WTC11 (cell line): Measurements from ENCODE around the gene MRLN.

Source experiments
- CTCF ChIP-seq: fragments of 200-600 bp; IDR thresholded peaks from 2 replicates; pipeline ENCODE4 v1.8.0; 2022; ENCODE audit warnings: antibody characterized with exemption
- ELF4 ChIP-seq: sonication (generic); formaldehyde crosslinking; IDR thresholded peaks from 2 replicates; pipeline ENCODE4 v1.8.1; 2022; ENCODE audit warnings: low read depth, mild to moderate bottlenecking, moderate library complexity, missing genetic modification reagents
- FOXK1 ChIP-seq: sonication (generic); formaldehyde crosslinking; IDR thresholded peaks from 2 replicates; pipeline ENCODE4 v1.8.0; 2022; ENCODE audit warnings: mild to moderate bottlenecking, moderate library complexity, missing genetic modification reagents
- FOXP1 ChIP-seq: sonication (generic); formaldehyde crosslinking; IDR thresholded peaks from 2 replicates; pipeline ENCODE4 v1.8.0; 2022; ENCODE audit warnings: missing genetic modification reagents, mild to moderate bottlenecking, moderate library complexity, borderline replicate concordance
- GTF2I ChIP-seq: fragments of 250-450 bp; sonication (Bioruptor Pico); conservative IDR thresholded peaks from 2 replicates; pipeline ENCODE4 v1.4.0; 2021; ENCODE audit warnings: mild to moderate bottlenecking
- HMGXB4 ChIP-seq: sonication (generic); formaldehyde crosslinking; IDR thresholded peaks from 2 replicates; pipeline ENCODE4 v1.8.1; 2023; ENCODE audit warnings: mild to moderate bottlenecking, moderate library complexity, missing genetic modification reagents
- RORB ChIP-seq: fragments of 250-450 bp; sonication (Bioruptor Pico); IDR thresholded peaks from 2 replicates; pipeline ENCODE4 v1.9.0; 2021; ENCODE audit warnings: mild to moderate bottlenecking
- ZBTB21 ChIP-seq: sonication (generic); formaldehyde crosslinking; IDR thresholded peaks from 2 replicates; pipeline ENCODE4 v1.8.1; 2023; ENCODE audit warnings: mild to moderate bottlenecking, missing genetic modification reagents, borderline replicate concordance
- ZNF423 ChIP-seq: fragments of 250-450 bp; sonication (Bioruptor Pico); IDR thresholded peaks from 2 replicates; pipeline ENCODE4 v2.1.2; 2022; ENCODE audit warnings: mild to moderate bottlenecking, moderate library complexity
- TF ChIP-seq, protein P1 (sequence below): sonication (generic); formaldehyde crosslinking; conservative IDR thresholded peaks from 2 replicates; pipeline ENCODE4 v1.8.1; 2022; ENCODE audit warnings: mild to moderate bottlenecking, missing genetic modification reagents
- TF ChIP-seq, protein P2 (sequence below): sonication (generic); formaldehyde crosslinking; IDR thresholded peaks from 2 replicates; pipeline ENCODE4 v1.8.0; 2022; ENCODE audit warnings: mild to moderate bottlenecking, missing genetic modification reagents

- no peak for TF ChIP-seq CTCF
- no peak for TF ChIP-seq FOXK1
- no peak for TF ChIP-seq ZBTB21 (CRISPR knock-in tag)
- TF ChIP-seq, protein P1, sequence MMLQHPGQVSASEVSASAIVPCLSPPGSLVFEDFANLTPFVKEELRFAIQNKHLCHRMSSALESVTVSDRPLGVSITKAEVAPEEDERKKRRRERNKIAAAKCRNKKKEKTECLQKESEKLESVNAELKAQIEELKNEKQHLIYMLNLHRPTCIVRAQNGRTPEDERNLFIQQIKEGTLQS (CRISPR knock-in tag), result no peak
- no peak for TF ChIP-seq HMGXB4 (CRISPR knock-in tag)
- TF ChIP-seq GTF2I, result no peak
- TF ChIP-seq, protein P2, sequence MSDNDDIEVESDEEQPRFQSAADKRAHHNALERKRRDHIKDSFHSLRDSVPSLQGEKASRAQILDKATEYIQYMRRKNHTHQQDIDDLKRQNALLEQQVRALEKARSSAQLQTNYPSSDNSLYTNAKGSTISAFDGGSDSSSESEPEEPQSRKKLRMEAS (CRISPR knock-in tag), result no peak
- TF ChIP-seq FOXP1 (CRISPR knock-in tag), result no peak
- no peak for TF ChIP-seq ELF4 (CRISPR knock-in tag)
- TF ChIP-seq ZNF423 (CRISPR knock-in tag), result no peak
- TF ChIP-seq RORB (CRISPR knock-in tag), result no peak
Observed at GRCh38 chr10:59745163-59745650, 8.0 kb downstream of the MRLN start.
